GM12878 (cell line): Measurements from ENCODE around the gene PHLDA3. TPM values are rescaled to one million over a fixed set of nuclear protein-coding genes. Genes with fewer than 3 reads are reported as not detected.

Source experiments
- ATAC-seq: fragments of 200-7000 bp; cut with Tn5 transposase; 3 replicates; pipeline ENCODE4 v1.9.1; 2020; ENCODE audit warnings: mild to moderate bottlenecking, moderate library complexity
- BruUV-seq: library from RNA; stranded (reverse); fragments of 400-500 nt; replicated peaks from 2 replicates; lab custom pipeline; 2021; lab: Mats Ljungman, UMichigan
- CTCF ChIA-PET: fragments of 300-600 bp; sonication (Branson Sonifier 250); formaldehyde crosslinking; extraction: SDS; loops from one replicate; lab custom pipeline; 2021; ENCODE audit warnings: inconsistent platforms; lab: Yijun Ruan, JAX
- POLR2A ChIA-PET: fragments of 350-600 bp; formaldehyde crosslinking; extraction: SDS; loops from one replicate; lab custom pipeline; 2021; ENCODE audit warnings: inconsistent platforms; lab: Charles Lee
- RAD21 ChIA-PET: fragments of 300-600 bp; sonication (Branson Sonifier 250); formaldehyde crosslinking; loops from one replicate; lab custom pipeline; 2023; ENCODE audit warnings: antibody characterized with exemption; ENCODE audit not compliant: unreplicated experiment; lab: Charles Lee
- SMC1A ChIA-PET: fragments of 300-600 bp; sonication (Branson Sonifier 250); formaldehyde crosslinking; loops from one replicate; lab custom pipeline; 2023; ENCODE audit not compliant: unreplicated experiment, uncharacterized antibody; lab: Charles Lee
- DNase-seq: peaks from one replicate; pipeline ENCODE4 v3.0.0-alpha.2; 2011; ENCODE audit warnings: low read depth, low spot score
- FAIRE-seq: peaks from 3 replicates; lab custom pipeline; 2011; peaks lifted over from hg19 to GRCh38; lab: Jason Lieb, UNC
- H2AFZ ChIP-seq: 2 replicates; pipeline ENCODE4 v1.6.0; 2011; ENCODE audit warnings: low read depth, low read length, control low read depth; ENCODE audit not compliant: control insufficient read depth
- H3K27ac ChIP-seq: 2 replicates; pipeline ENCODE4 v1.5.1; 2011; ENCODE audit warnings: control low read depth; ENCODE audit not compliant: control insufficient read depth, insufficient read depth
- H3K27me3 ChIP-seq, 2 experiments: replicated peaks in 1 of 2; 2 replicates each; pipeline versions ENCODE4 v1.6.0 to v1.6.1; 2011; ENCODE audit warnings: low read length in 1 of 2; ENCODE audit not compliant: control insufficient read depth in 2 of 2, insufficient read depth in 2 of 2
- H3K36me3 ChIP-seq, 2 experiments: 2 replicates each; pipeline ENCODE4 v1.5.1; 2011; ENCODE audit warnings: low read length in 1 of 2; ENCODE audit not compliant: control insufficient read depth in 2 of 2, insufficient read depth in 2 of 2
- H3K4me1 ChIP-seq: 2 replicates; pipeline ENCODE4 v1.6.1; 2011; ENCODE audit warnings: mild to moderate bottlenecking, low read length, moderate library complexity, mixed read lengths; ENCODE audit not compliant: control insufficient read depth, insufficient read depth
- H3K4me2 ChIP-seq: 2 replicates; pipeline ENCODE4 v1.6.0; 2011; ENCODE audit warnings: control low read depth; ENCODE audit not compliant: control insufficient read depth, insufficient read depth
- H3K4me3 ChIP-seq: fragments of 200-600 bp; sonication (generic); 2 replicates; pipeline ENCODE4 v1.5.1; 2016
- H3K79me2 ChIP-seq: 2 replicates; pipeline ENCODE4 v1.6.0; 2011; ENCODE audit warnings: low read length; ENCODE audit not compliant: control insufficient read depth, insufficient read depth
- H3K9ac ChIP-seq: 2 replicates; pipeline ENCODE4 v1.8.0; 2011; ENCODE audit warnings: low read length, control low read depth, mixed read lengths; ENCODE audit not compliant: control insufficient read depth, insufficient read depth
- H3K9me3 ChIP-seq: replicated peaks from 3 replicates; pipeline ENCODE4 v1.5.1; 2011; ENCODE audit warnings: mild to moderate bottlenecking, low read length; ENCODE audit not compliant: control insufficient read depth, insufficient read depth
- H4K20me1 ChIP-seq: 2 replicates; pipeline ENCODE4 v1.6.0; 2011; ENCODE audit not compliant: control insufficient read depth, insufficient read depth
- BMI1 ChIP-seq: fragments of 450-650 bp; IDR thresholded peaks from 2 replicates; pipeline ENCODE4 v1.6.1; 2016; ENCODE audit warnings: mild to moderate bottlenecking, moderate library complexity, borderline replicate concordance
- MEF2B ChIP-seq: fragments of 450-650 bp; IDR thresholded peaks from 2 replicates; pipeline ENCODE4 v1.6.1; 2018; ENCODE audit warnings: mild to moderate bottlenecking, moderate library complexity; ENCODE audit not compliant: partially characterized antibody, poor library complexity, severe bottlenecking
- MTA2 ChIP-seq: fragments of 450-650 bp; IDR thresholded peaks from 2 replicates; pipeline ENCODE4 v1.6.1; 2016; ENCODE audit warnings: low read depth, mild to moderate bottlenecking, moderate library complexity
- NFXL1 ChIP-seq: fragments of 450-650 bp; IDR thresholded peaks from 2 replicates; pipeline ENCODE4 v1.6.1; 2017; ENCODE audit warnings: antibody characterized with exemption, mild to moderate bottlenecking, borderline replicate concordance
- NR2F1 ChIP-seq: fragments of 450-650 bp; conservative IDR thresholded peaks from 2 replicates; pipeline ENCODE4 v1.6.1; 2017; ENCODE audit warnings: mild to moderate bottlenecking
- POU2F2 ChIP-seq: IDR thresholded peaks from 3 replicates; pipeline ENCODE4 v1.6.1; 2011; ENCODE audit warnings: low read depth, mild to moderate bottlenecking, low read length, borderline replicate concordance
- RBBP5 ChIP-seq: fragments of 200-600 bp; sonication (generic); conservative IDR thresholded peaks from 2 replicates; pipeline ENCODE4 v1.6.1; 2016
- RUNX3 ChIP-seq: IDR thresholded peaks from 2 replicates; pipeline ENCODE4 v1.6.1; 2012; ENCODE audit warnings: low read length, inconsistent platforms
- SMAD1 ChIP-seq: fragments of 450-650 bp; IDR thresholded peaks from 2 replicates; pipeline ENCODE4 v1.6.1; 2018; ENCODE audit warnings: mild to moderate bottlenecking, low read depth; ENCODE audit not compliant: partially characterized antibody
- SUZ12 ChIP-seq: fragments of 200-600 bp; sonication (generic); IDR thresholded peaks from one replicate; pipeline ENCODE4 v1.6.1; 2018; ENCODE audit warnings: antibody characterized with exemption, mild to moderate bottlenecking; ENCODE audit not compliant: unreplicated experiment
- WGBS: methylation state at CpG from one replicate; pipeline ENCODE4 v1.1.6; 2016; ENCODE audit warnings: low lambda C conversion rate; ENCODE audit not compliant: insufficient replicate concordance, insufficient coverage; ENCODE audit errors: missing lambda C conversion rate; 5-methylcytosine and 5-hydroxymethylcytosine counted together
- in situ Hi-C: fragments of 300-500 bp; cut with MboI; formaldehyde crosslinking; loops from 9 replicates; pipeline ENCODE4 v1.14.3; 2018; ENCODE audit warnings: mixed read lengths
- intact Hi-C: fragments of 100-400 bp; cut with micrococcal nuclease; formaldehyde crosslinking; loops from one replicate; pipeline ENCODE4 v1.14.2; 2022; ENCODE audit not compliant: unreplicated experiment
- polyA plus RNA-seq, 11 experiments: library from polyadenylated mRNA; depleted of rRNA in 4 of 11; unstranded in 6 of 11; stranded (reverse) in 5 of 11; fragments of >200 nt; fragmentation: Nextera tagmentation in 4 of 11; fragmentation: Illumina TruSeq in 1 of 11; extraction: Ambion mirVana in 4 of 11; extraction: Trizol in 1 of 11; gene quantifications; 1 replicate in 1 of 11; 2 replicates in 10 of 11; pipeline versions ENCODE4 v1.2.1 to v1.2.3, GENCODE V29; 2011 to 2016; ENCODE audit warnings: inconsistent platforms in 2 of 11, missing spikeins in 2 of 11, low read depth in 1 of 11
- total RNA-seq, 4 experiments: library from RNA; depleted of rRNA in 3 of 4; stranded (reverse); fragments of >200 nt in 3 of 4; fragmentation: Illumina TruSeq in 1 of 4; extraction: Trizol in 1 of 4; gene quantifications; 2 replicates each; pipeline versions ENCODE4 v1.2.1 to v1.2.3, GENCODE V29; 2013 to 2021
- TF ChIP-seq, protein P1 (sequence below): fragments of 450-650 bp; IDR thresholded peaks from 2 replicates; pipeline ENCODE4 v1.6.1; 2017; ENCODE audit warnings: low read depth, mild to moderate bottlenecking, moderate library complexity
- TF ChIP-seq, protein P2 (sequence below): fragments of 150-350 bp; IDR thresholded peaks from 2 replicates; pipeline ENCODE4 v1.6.1; 2016; ENCODE audit warnings: low read depth, low read length
- TF ChIP-seq, protein P3 (sequence below): IDR thresholded peaks from 2 replicates; pipeline ENCODE4 v1.6.1; 2011; ENCODE audit warnings: low read depth, low read length, improper control_type of control experiment, borderline replicate concordance
- TF ChIP-seq, protein P4 (sequence below): fragments of 450-650 bp; IDR thresholded peaks from 2 replicates; pipeline ENCODE4 v1.6.1; 2017; ENCODE audit warnings: mild to moderate bottlenecking

Gene PHLDA3
- total and polyA plus RNA-seq, 10 of the 15 experiments (the other 5 are each of a cell fraction or from before 2014, with no cell fraction given): 0.60 to 57.4 (median 21.8) TPM

DNA sequence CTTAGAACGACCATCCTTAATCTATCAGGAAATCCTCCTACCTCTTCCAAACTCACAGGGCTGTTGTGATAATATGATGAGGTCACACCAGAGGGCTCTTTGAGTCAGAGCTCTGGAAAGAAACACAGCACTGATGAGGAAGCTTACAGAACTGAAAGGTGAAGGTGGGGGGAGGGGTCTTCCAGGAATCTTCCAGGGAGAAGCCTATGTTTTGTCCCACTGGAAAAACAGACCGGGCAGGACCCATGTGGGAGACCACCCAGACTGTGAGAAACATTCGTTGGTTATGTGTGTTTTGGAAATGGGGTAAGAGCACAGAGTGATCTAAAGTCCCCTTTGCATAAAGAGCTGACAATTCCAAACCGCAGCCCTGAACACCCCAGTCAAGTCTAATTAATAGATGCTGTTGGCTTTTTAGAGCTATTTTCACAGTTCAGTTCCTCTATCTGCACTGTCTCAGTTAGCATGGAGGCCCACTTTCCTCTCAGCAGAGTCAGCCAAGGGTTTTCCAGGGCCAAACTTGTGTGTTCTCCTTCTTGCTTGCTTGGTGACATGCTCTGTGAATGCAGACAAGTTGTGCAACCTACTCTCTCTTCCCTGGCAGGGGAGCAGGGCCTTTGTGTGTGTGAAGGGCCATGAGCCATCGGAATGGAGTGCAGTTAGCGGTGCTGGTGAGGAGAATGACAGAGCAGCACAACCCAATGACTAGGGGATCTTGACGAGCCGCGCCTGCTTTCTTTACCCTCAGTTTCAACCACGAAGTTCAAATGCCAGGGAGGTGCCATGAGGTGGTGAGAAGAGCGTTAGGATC is 12.3 kb downstream of the PHLDA3 start:
- DNase-seq (no peak), ATAC-seq (peak; percentile 54), FAIRE-seq (no peak)
- ChIA-PET SMC1A (interaction anchor here (0.6 to 4.8 kb wide), 10 partner anchors 9 to 379 kb away, joined by 3 to 54 read pairs (median 4); partner anchors contain the start of gene PHLDA3), POLR2A (interaction anchor here (1.2 to 2.6 kb wide), 4 partner anchors 9 to 55 kb away, joined by 5 to 20 read pairs (median 10); partner anchors contain the start of gene PHLDA3), CTCF (interaction anchor here (0.7 to 16.5 kb wide), 12 partner anchors 9 to 107 kb away, joined by 3 to 455 read pairs (median 5); partner anchors contain the start of gene PHLDA3), RAD21 (interaction anchor here (1.0 to 13.7 kb wide), 5 partner anchors 8 to 56 kb away, joined by 4 to 301 read pairs (median 23); partner anchors contain the start of gene PHLDA3)
- 0 out of 2 replicates have a peak overlapping the region, but pooled peaks have one; percentile 14 for H3K4me3 ChIP-seq
- no peaks in the 10 kb centered on the region for H3K27me3 ChIP-seq
- in situ Hi-C loops: no loop called here
- H3K4me1 ChIP-seq: peaks cover 31% of the 10 kb centered on the region
- BruUV-seq: no TSS peak
- WGBS: 44% methylated on average over 11 of the region's 11 CpGs
- H4K20me1 ChIP-seq: no peaks in the 10 kb centered on the region
- H2AFZ ChIP-seq: peak overlapping the region; percentile 46; the same call in 1 of the 2 replicates
- H3K9me3 ChIP-seq: no peaks in the 10 kb centered on the region
- peak overlapping the region; percentile 10; the same call in 1 of the 2 replicates for H3K4me2 ChIP-seq
- intact Hi-C loops: no loop called here
- H3K9ac ChIP-seq: no peak overlapping the region
- no peaks in the 10 kb centered on the region for H3K36me3 ChIP-seq
- H3K27ac ChIP-seq: no peak overlapping the region; the same call in 1 of the 2 replicates
- H3K79me2 ChIP-seq: no peaks in the 10 kb centered on the region
- TF ChIP-seq NFXL1 (no peak), POU2F2 (peak; percentile 76; the same call in 1 of the 3 replicates), SMAD1 (no peak), RUNX3 (peak; percentile 73), MTA2 (peak; percentile 86), SUZ12 (no peak), NR2F1 (no peak; the same call in 1 of the 2 replicates), BMI1 (no peak), RBBP5 (no peak), MEF2B (no peak)
- TF ChIP-seq, protein P1, sequence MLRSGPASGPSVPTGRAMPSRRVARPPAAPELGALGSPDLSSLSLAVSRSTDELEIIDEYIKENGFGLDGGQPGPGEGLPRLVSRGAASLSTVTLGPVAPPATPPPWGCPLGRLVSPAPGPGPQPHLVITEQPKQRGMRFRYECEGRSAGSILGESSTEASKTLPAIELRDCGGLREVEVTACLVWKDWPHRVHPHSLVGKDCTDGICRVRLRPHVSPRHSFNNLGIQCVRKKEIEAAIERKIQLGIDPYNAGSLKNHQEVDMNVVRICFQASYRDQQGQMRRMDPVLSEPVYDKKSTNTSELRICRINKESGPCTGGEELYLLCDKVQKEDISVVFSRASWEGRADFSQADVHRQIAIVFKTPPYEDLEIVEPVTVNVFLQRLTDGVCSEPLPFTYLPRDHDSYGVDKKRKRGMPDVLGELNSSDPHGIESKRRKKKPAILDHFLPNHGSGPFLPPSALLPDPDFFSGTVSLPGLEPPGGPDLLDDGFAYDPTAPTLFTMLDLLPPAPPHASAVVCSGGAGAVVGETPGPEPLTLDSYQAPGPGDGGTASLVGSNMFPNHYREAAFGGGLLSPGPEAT: 0 out of 2 replicates have a peak, but pooled peaks have one; percentile 49
- TF ChIP-seq, protein P2, sequence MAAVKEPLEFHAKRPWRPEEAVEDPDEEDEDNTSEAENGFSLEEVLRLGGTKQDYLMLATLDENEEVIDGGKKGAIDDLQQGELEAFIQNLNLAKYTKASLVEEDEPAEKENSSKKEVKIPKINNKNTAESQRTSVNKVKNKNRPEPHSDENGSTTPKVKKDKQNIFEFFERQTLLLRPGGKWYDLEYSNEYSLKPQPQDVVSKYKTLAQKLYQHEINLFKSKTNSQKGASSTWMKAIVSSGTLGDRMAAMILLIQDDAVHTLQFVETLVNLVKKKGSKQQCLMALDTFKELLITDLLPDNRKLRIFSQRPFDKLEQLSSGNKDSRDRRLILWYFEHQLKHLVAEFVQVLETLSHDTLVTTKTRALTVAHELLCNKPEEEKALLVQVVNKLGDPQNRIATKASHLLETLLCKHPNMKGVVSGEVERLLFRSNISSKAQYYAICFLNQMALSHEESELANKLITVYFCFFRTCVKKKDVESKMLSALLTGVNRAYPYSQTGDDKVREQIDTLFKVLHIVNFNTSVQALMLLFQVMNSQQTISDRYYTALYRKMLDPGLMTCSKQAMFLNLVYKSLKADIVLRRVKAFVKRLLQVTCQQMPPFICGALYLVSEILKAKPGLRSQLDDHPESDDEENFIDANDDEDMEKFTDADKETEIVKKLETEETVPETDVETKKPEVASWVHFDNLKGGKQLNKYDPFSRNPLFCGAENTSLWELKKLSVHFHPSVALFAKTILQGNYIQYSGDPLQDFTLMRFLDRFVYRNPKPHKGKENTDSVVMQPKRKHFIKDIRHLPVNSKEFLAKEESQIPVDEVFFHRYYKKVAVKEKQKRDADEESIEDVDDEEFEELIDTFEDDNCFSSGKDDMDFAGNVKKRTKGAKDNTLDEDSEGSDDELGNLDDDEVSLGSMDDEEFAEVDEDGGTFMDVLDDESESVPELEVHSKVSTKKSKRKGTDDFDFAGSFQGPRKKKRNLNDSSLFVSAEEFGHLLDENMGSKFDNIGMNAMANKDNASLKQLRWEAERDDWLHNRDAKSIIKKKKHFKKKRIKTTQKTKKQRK: no peak
- TF ChIP-seq, protein P3, sequence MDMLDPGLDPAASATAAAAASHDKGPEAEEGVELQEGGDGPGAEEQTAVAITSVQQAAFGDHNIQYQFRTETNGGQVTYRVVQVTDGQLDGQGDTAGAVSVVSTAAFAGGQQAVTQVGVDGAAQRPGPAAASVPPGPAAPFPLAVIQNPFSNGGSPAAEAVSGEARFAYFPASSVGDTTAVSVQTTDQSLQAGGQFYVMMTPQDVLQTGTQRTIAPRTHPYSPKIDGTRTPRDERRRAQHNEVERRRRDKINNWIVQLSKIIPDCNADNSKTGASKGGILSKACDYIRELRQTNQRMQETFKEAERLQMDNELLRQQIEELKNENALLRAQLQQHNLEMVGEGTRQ: no peak
- TF ChIP-seq, protein P4, sequence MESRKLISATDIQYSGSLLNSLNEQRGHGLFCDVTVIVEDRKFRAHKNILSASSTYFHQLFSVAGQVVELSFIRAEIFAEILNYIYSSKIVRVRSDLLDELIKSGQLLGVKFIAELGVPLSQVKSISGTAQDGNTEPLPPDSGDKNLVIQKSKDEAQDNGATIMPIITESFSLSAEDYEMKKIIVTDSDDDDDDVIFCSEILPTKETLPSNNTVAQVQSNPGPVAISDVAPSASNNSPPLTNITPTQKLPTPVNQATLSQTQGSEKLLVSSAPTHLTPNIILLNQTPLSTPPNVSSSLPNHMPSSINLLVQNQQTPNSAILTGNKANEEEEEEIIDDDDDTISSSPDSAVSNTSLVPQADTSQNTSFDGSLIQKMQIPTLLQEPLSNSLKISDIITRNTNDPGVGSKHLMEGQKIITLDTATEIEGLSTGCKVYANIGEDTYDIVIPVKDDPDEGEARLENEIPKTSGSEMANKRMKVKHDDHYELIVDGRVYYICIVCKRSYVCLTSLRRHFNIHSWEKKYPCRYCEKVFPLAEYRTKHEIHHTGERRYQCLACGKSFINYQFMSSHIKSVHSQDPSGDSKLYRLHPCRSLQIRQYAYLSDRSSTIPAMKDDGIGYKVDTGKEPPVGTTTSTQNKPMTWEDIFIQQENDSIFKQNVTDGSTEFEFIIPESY: peak; percentile 82; the same call in 1 of the 2 replicates
